Activated T-cell treated with anti-CD3 and anti-CD28 coated beads, Interleukin-2, amount 50 U/mL, for 4 hours (primary cell): ENCODE results near the gene NCBP2. TPM values are rescaled to one million over a fixed set of nuclear protein-coding genes. Genes with fewer than 3 reads are reported as not detected.
A peak's percentile ranks its signal among the peaks of the same experiment; 100 is the strongest.

Source experiments
- ATAC-seq, 2 donors: fragments of 200-7000 bp; cut with Tn5 transposase; one replicate each; pipeline ENCODE4 v1.10.0; 2021
- DNase-seq: peaks from one replicate; pipeline ENCODE4 v3.0.0-alpha.2; 2020
- H3K27me3 Mint-ChIP-seq: one replicate; pipeline ENCODE4 v1.8.0; 2021; ENCODE audit warnings: low read depth, mixed read lengths
- H3K36me3 Mint-ChIP-seq: one replicate; pipeline ENCODE4 v1.8.0; 2022; ENCODE audit warnings: mixed read lengths; ENCODE audit not compliant: insufficient read depth
- H3K4me1 Mint-ChIP-seq: one replicate; pipeline ENCODE4 v1.8.0; 2021; ENCODE audit warnings: low read depth, mixed read lengths
- H3K4me3 Mint-ChIP-seq: one replicate; pipeline ENCODE4 v1.8.0; 2021; ENCODE audit warnings: mild to moderate bottlenecking, moderate library complexity, mixed read lengths
- H3K9me3 Mint-ChIP-seq: one replicate; pipeline ENCODE4 v1.8.0; 2021; ENCODE audit warnings: mixed read lengths
- total RNA-seq, 3 donors: library from RNA; stranded (reverse); gene quantifications; one replicate each; pipeline ENCODE4 v1.2.1, GENCODE V29; 2021

Gene NCBP2
- total RNA-seq, 3 donors from 2014 or later, result 132 to 138 (median 134) TPM

GRCh38 chr3:196894557-196895295 is 47.6 kb downstream of the NCBP2 start:
- Mint-ChIP-seq H3K4me3 (no peak overlapping the region), H3K27me3 (no peaks in the 10 kb centered on the region), H3K36me3 (peaks cover 13% of the 10 kb centered on the region), H3K4me1 (peaks cover 10% of the 10 kb centered on the region), H3K9me3 (no peaks in the 10 kb centered on the region)
- ATAC-seq (no peak), DNase-seq (no peak)

DNA sequence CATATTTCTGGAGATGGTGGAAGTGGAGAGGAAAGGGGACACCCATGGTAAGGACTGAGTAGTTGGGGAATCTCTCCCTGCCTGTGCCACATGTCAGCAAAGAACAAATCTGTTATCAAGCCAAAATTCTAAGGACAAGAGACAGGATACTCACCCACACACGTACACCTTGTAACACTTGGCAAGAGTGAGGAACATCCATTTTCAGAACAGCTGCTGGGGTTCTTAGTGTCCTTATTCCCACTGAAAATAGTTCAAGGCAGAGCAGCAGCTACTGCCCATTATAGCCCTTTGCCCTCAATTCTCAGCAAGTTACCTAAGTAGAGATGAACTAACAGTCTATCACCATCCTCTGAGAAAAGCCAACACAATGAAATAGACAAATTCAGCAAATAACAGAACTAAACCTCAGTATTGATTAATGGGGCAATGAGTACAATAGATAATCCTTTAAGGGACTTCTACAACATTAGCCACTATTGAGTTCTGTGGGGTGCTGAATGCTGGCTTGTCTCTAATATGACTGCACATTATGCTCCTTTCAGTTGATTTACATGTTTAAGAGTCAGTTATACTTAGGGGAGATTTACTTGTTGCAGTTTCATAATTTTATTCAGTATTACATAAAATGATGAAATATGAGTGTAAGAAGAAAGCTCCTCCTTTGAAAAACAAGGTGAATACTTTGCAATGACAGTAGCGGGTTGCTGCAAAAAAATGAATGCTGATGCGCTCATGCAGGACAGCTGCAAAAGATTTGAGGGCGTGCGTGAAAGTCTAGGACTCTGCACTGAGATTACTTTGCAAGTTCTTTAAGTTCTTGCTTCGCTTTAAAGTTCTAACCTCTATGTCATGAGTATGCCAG is 52.3 kb downstream of the NCBP2 start:
- H3K36me3 Mint-ChIP-seq, result peaks cover 8% of the 10 kb centered on the region
- no peak for ATAC-seq
- peaks cover 24% of the 10 kb centered on the region for H3K4me1 Mint-ChIP-seq

GRCh38 chr3:196886144-196886543 is 56.2 kb downstream of the NCBP2 start:
- DNase-seq, result no peak
- peak; percentile 74 to 84 for ATAC-seq
- H3K4me1 Mint-ChIP-seq, result peaks cover 41% of the 10 kb centered on the region
- no peak overlapping the region for H3K4me3 Mint-ChIP-seq
- H3K27me3 Mint-ChIP-seq, result no peaks in the 10 kb centered on the region
- H3K36me3 Mint-ChIP-seq, result peaks cover 13% of the 10 kb centered on the region
- no peaks in the 10 kb centered on the region for H3K9me3 Mint-ChIP-seq

More for the DNA sequence above, 52.3 kb downstream of the NCBP2 start:
- no peaks in the 10 kb centered on the region for H3K9me3 Mint-ChIP-seq
- no peaks in the 10 kb centered on the region for H3K27me3 Mint-ChIP-seq
- no peak for DNase-seq
- no peak overlapping the region for H3K4me3 Mint-ChIP-seq

Other genes with a start within 250 kb of the NCBP2 start
- 1 to 10 TPM; 3.4 to 4.3 (median 3.6) TPM for gene CEP19, start 230.3 kb downstream of the NCBP2 start, total RNA-seq
- gene PIGX, start 230.2 kb downstream of the NCBP2 start, total RNA-seq, result 10 to 100 TPM; 26.7 to 28.9 (median 27.9) TPM
- gene PAK2, start 202.7 kb downstream of the NCBP2 start, total RNA-seq, result 10 to 100 TPM; 60.1 to 71.1 (median 65.8) TPM
- 10 to 100 TPM; 34.5 to 37.1 (median 34.7) TPM for gene SENP5, start 74.6 kb downstream of the NCBP2 start, total RNA-seq
- under 1 TPM; 0.34 to 0.82 (median 0.61) TPM for gene PIGZ, start 26.3 kb upstream of the NCBP2 start, total RNA-seq
- 1 to 10 TPM in 2 of 3 donors, under 1 TPM in 1; 0.79 to 2.7 (median 1.9) TPM for gene MELTF, start 87.3 kb upstream of the NCBP2 start, total RNA-seq